Measurements from ENCODE around the gene EGR2. TPM values are rescaled to one million over a fixed set of nuclear protein-coding genes. Genes with fewer than 3 reads are reported as not detected.
A peak's percentile ranks its signal among the peaks of the same experiment; 100 is the strongest.

The EGR2 gene
- total RNA-seq, 4 donors from 2014 or later, result 0.26 to 3.4 (median 1.5) TPM; not detected in 1

DNA sequence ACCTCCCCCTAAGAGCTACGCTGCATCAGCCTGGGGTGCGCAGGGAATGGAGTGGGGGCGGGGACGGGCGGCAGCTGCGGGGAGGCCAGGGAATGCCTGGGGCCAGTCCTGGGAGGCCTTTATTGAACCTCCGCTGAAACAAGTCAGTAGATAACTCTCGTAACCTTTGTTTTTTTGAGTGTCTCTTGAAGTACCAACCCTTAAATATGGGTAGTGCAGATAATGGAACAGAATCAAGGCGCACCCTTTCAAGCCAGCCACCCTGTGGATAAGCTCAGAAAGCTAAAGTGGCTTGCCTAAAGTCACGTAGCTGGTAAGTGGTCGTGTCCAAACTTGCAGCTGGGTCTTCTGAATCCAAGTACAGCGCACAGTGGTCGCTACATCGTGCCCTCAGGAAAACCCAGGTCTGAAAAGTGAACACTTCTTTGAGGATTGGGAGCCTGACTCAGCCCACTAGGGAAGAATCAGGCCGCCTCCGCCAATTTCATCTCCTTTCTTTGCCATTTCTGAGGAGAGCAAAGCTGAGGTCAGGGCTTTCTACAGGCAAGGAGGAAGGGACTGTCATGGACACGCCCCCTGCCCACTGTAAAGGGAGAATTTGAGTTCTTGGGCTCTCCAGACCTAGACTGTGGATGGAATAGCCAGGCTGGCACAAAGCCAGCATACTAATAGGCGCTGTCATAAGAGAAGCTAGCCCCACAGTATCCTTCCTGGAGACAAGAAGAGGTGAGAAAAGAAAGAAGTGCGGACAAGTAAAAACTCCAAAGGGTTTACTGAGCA is 3.2 kb upstream of the EGR2 start:
- peaks cover 0 to 29% of the 10 kb centered on the region in 2 donors for H3K4me1 ChIP-seq
- TF ChIP-seq POLR2A (IDR thresholded peaks at IDR 0.05), result no peak
- TF ChIP-seq, protein P1, sequence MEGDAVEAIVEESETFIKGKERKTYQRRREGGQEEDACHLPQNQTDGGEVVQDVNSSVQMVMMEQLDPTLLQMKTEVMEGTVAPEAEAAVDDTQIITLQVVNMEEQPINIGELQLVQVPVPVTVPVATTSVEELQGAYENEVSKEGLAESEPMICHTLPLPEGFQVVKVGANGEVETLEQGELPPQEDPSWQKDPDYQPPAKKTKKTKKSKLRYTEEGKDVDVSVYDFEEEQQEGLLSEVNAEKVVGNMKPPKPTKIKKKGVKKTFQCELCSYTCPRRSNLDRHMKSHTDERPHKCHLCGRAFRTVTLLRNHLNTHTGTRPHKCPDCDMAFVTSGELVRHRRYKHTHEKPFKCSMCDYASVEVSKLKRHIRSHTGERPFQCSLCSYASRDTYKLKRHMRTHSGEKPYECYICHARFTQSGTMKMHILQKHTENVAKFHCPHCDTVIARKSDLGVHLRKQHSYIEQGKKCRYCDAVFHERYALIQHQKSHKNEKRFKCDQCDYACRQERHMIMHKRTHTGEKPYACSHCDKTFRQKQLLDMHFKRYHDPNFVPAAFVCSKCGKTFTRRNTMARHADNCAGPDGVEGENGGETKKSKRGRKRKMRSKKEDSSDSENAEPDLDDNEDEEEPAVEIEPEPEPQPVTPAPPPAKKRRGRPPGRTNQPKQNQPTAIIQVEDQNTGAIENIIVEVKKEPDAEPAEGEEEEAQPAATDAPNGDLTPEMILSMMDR (IDR thresholded peaks at IDR 0.05), result no peak
- intact Hi-C loops (cut with DNase I; ENCODE audit: low total_unique reads), result no loop called here
- no peaks in the 10 kb centered on the region for H3K36me3 ChIP-seq
- no peak overlapping the region for H3K27ac ChIP-seq
- peaks cover 0 to 4% of the 10 kb centered on the region in 2 donors for H3K27me3 ChIP-seq
- H3K4me3 ChIP-seq, result no peak overlapping the region
- DNase-seq, result no peak
- no peaks in the 10 kb centered on the region for H3K9me3 ChIP-seq

DNA sequence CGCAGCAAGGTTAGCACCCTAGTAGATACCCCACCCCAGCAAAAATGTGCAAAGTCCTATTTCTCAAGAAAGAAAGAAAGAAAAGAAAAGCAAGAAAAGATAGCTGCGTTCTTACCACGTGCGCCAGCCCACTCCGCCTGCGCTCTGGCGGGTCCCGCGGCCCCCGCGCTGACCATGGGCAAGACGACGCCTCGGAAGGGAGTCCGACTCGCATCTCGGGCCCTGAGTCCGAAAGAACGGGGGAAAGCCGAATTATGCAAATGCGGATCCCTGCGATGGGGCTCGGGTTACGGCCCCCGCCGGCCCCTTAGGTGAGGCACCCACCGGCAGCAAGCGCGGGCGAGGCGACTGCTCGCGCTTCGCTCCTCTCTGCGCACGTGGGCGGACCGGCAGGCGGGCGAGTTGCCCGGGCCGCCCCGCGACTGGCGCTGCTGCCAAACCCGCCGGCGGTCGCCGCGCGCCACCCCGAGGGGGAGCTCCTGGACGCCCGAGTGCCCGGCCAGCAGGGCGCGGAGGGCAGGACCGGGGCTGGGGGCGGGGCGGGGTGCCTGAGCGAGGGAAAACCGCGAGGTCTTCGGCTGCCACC is 2.4 kb upstream of the EGR2 start:
- DNase-seq, result no peak
- H3K27me3 ChIP-seq, result peaks cover 0 to 4% of the 10 kb centered on the region in 2 donors

DNA sequence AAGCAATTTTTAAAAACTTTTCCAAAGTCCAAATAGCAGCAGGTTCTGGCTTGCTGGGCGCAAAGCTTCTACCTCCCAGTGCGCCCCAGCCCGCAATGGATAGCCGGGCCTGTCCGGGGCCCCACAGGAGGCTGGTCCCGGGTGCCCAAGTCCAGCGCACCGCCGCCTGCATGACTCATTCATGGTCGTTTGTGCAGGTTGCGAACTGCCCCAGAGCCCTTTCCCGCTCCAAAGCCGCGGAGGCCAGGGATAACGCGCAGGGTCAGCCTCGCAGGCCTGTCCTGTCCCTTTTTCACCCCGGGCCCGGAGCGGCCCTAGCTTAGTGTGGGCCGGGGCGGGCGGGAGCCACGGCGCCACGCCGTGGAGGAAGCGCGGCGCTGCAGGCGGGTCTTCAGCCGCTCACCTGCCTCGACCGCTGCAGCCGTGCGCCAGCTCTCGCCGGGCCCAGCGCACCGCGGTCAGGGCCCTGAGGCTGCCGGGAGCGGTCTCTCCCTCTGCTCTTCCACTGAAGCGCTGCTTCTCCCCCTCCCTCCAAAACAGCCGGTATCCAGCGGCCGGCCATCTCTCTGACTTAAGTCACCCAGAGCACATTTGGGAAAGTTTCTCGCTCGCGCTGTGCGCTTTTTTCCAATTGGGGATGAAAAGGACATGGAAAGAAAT is 1.7 kb upstream of the EGR2 start:
- Histone ChIP-seq H3K27ac (peak overlapping the region; percentile 84 to 90), H3K4me1 (peaks cover 0 to 29% of the 10 kb centered on the region in 2 donors), H3K36me3 (no peaks in the 10 kb centered on the region), H3K9me3 (no peaks in the 10 kb centered on the region), H3K27me3 (peaks cover 0 to 4% of the 10 kb centered on the region in 2 donors), H3K4me3 (peak overlapping the region; percentile 57 to 90)
- DNase-seq, result peak; percentile 52 to 74
- TF ChIP-seq, protein P1 (IDR thresholded peaks at IDR 0.05), result peak; percentile 73 to 94 (median 83)
- no peak for TF ChIP-seq POLR2A (IDR thresholded peaks at IDR 0.05)
- intact Hi-C loops (cut with DNase I; ENCODE audit: low total_unique reads), result no loop called here

More for the DNA sequence above, 2.4 kb upstream of the EGR2 start:
- no peaks in the 10 kb centered on the region for H3K9me3 ChIP-seq
- peaks cover 0 to 29% of the 10 kb centered on the region in 2 donors for H3K4me1 ChIP-seq
- no peak for TF ChIP-seq POLR2A (IDR thresholded peaks at IDR 0.05)
- TF ChIP-seq, protein P1 (IDR thresholded peaks at IDR 0.05), result no peak
- H3K4me3 ChIP-seq, result peak overlapping the region in 1 of 2 donors; percentile 90
- no peaks in the 10 kb centered on the region for H3K36me3 ChIP-seq
- no peak overlapping the region for H3K27ac ChIP-seq
- intact Hi-C loops (cut with DNase I; ENCODE audit: low total_unique reads), result no loop called here

DNA sequence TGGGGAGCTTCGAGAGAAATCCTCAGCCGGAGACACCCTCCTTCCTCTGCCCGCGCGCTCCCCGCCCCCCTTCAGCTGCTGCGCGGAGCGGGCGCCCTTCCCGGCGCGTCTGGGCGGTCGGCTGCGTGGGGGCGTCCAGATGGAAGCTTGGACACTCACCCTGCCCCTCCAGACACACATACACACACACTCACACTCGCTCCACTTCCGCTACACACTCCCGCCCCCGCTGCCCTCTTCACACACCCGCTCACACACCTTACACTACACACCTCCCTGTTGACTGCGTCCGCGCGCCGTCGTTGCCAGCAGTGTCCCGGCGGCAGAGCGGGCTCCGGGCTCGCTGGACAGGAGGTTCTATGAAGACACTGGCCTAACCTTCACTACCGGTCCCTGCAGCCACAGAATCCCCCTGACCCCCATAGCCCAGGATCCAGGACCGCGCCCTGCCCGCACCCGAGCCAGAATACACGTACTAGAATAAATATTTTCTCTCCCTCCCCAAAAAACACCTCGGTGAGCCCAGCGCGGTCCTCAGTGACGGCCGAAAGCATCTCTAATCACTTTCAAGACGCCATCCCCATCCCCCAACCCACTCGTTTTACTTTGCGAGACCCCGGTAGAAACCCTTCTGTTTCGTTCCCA is 1.1 kb upstream of the EGR2 start:
- Histone ChIP-seq H3K9me3 (no peaks in the 10 kb centered on the region), H3K4me3 (peak overlapping the region; percentile 57 to 90), H3K4me1 (peaks cover 0 to 29% of the 10 kb centered on the region in 2 donors), H3K27me3 (peaks cover 0 to 4% of the 10 kb centered on the region in 2 donors), H3K27ac (peak overlapping the region; percentile 84 to 90), H3K36me3 (no peaks in the 10 kb centered on the region)
- intact Hi-C loops (cut with DNase I; ENCODE audit: low total_unique reads), result no loop called here
- peak; percentile 52 to 59 for DNase-seq
- no peak for TF ChIP-seq POLR2A (IDR thresholded peaks at IDR 0.05)

DNA sequence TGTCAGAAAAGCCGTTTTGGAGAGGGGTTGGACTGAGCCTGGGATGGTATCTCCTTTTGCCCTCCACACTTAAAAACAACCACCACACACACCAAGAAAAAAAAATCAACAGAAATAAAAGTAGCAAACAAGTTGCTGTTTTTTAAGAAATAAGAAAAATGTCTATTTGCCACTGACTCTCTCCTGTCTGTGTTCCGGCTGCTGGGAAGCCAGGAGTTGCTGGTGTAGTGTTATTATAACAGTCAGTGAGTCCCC is 163 bp downstream of the EGR2 start:
- no peaks in the 10 kb centered on the region for H3K36me3 ChIP-seq
- peaks cover 0 to 4% of the 10 kb centered on the region in 2 donors for H3K27me3 ChIP-seq
- no peak for DNase-seq
- H3K4me3 ChIP-seq, result peak overlapping the region; percentile 57 to 90
- intact Hi-C loops (cut with DNase I; ENCODE audit: low total_unique reads), result no loop called here
- no peaks in the 10 kb centered on the region for H3K9me3 ChIP-seq
- H3K4me1 ChIP-seq, result peaks cover 0 to 29% of the 10 kb centered on the region in 2 donors
- TF ChIP-seq POLR2A (IDR thresholded peaks at IDR 0.05), result no peak
- TF ChIP-seq, protein P1 (IDR thresholded peaks at IDR 0.05), result no peak
- peak overlapping the region; percentile 84 to 90 for H3K27ac ChIP-seq
